GM12892 (cell line): Measurements from ENCODE around the gene FLYWCH2.

ENCODE experiments used
- POLR2A ChIP-seq: IDR thresholded peaks from 2 replicates; pipeline ENCODE4 v1.6.1; 2011; ENCODE audit warnings: low read depth, low read length, control low read depth
- POLR2AphosphoS5 ChIP-seq: IDR thresholded peaks from 2 replicates; pipeline ENCODE4 v1.6.1; 2011; ENCODE audit warnings: low read depth, low read length, control low read depth
- TAF1 ChIP-seq: IDR thresholded peaks from 2 replicates; pipeline ENCODE4 v1.6.1; 2011; ENCODE audit warnings: low read depth, mild to moderate bottlenecking, control low read depth, low read length, borderline replicate concordance

DNA sequence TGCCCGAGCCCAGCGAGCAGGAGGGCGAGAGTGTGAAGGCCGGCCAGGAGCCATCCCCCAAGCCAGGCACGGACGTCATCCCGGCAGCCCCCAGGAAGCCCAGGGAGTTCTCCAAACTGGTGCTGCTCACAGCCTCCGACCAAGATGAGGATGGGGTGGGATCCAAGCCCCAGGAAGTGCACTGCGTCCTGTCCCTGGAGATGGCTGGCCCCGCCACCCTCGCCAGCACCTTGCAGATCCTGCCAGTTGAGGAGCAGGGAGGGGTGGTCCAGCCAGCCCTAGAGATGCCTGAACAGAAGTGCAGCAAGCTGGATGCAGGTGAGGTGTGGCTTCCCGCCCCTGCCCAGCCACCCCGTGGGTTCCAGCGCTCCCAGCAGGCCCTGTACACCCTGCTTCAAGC is 46.7 kb downstream of the FLYWCH2 start:
- TF ChIP-seq POLR2A = no peak
- TF ChIP-seq POLR2AphosphoS5 = no peak
- TF ChIP-seq TAF1 = no peak
